HL-60 (cell line): Measurements from ENCODE around the gene PLA2G4E.

ENCODE experiments used
- CTCF ChIP-seq: IDR thresholded peaks from one replicate; pipeline ENCODE4 v1.5.1; 2011; ENCODE audit warnings: low read length, control low read depth, inconsistent platforms; ENCODE audit not compliant: insufficient read depth
- POLR2AphosphoS5 ChIP-seq: IDR thresholded peaks from 2 replicates; pipeline ENCODE4 v1.6.1; 2012; ENCODE audit warnings: low read depth
- SPI1 ChIP-seq: IDR thresholded peaks from 2 replicates; pipeline ENCODE4 v1.6.1; 2012; ENCODE audit warnings: low read depth, mild to moderate bottlenecking, borderline replicate concordance
- TF ChIP-seq, protein P1 (sequence below): IDR thresholded peaks from 2 replicates; pipeline ENCODE4 v1.6.1; 2012; ENCODE audit warnings: low read depth; ENCODE audit not compliant: insufficient replicate concordance

DNA sequence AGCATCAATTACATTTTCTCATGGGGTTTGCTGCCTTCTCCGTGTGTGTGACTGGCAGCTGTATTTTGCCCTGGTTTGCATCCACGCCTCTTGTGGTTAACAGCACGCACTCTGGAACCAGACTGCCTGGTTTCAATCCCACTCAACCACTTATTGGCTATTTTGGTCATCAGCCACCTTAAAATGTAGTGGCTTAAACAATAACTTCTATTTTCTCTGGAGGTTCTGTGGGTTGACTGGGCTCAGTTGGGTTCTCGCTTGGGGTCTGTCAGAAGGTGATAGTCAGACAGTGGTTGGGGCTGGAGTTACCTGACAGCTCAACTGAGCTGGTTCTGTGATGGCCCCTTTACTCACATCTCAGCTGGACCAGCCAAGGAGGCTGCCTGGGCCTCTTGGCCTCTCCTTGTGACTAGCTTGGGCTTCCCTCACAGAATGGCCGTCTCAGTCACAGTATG, 85.2 kb downstream of the PLA2G4E start:
- TF ChIP-seq CTCF = no peak
- no peak for TF ChIP-seq POLR2AphosphoS5
- no peak for TF ChIP-seq SPI1
- TF ChIP-seq, protein P1, sequence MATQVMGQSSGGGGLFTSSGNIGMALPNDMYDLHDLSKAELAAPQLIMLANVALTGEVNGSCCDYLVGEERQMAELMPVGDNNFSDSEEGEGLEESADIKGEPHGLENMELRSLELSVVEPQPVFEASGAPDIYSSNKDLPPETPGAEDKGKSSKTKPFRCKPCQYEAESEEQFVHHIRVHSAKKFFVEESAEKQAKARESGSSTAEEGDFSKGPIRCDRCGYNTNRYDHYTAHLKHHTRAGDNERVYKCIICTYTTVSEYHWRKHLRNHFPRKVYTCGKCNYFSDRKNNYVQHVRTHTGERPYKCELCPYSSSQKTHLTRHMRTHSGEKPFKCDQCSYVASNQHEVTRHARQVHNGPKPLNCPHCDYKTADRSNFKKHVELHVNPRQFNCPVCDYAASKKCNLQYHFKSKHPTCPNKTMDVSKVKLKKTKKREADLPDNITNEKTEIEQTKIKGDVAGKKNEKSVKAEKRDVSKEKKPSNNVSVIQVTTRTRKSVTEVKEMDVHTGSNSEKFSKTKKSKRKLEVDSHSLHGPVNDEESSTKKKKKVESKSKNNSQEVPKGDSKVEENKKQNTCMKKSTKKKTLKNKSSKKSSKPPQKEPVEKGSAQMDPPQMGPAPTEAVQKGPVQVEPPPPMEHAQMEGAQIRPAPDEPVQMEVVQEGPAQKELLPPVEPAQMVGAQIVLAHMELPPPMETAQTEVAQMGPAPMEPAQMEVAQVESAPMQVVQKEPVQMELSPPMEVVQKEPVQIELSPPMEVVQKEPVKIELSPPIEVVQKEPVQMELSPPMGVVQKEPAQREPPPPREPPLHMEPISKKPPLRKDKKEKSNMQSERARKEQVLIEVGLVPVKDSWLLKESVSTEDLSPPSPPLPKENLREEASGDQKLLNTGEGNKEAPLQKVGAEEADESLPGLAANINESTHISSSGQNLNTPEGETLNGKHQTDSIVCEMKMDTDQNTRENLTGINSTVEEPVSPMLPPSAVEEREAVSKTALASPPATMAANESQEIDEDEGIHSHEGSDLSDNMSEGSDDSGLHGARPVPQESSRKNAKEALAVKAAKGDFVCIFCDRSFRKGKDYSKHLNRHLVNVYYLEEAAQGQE = no peak
